Stomach (tissue), 4 donors: ENCODE results near the gene TARM1.

ENCODE experiments used
- CTCF ChIP-seq, 7 experiments: fragments of 450-650 bp in 4 of 7; fragments of 200-600 bp in 3 of 7; sonication (generic) in 3 of 7; IDR thresholded peaks; one replicate each; pipeline ENCODE4 v1.5.1; 2016 to 2019; ENCODE audit warnings: antibody characterized with exemption in 7 of 7, control low read depth in 2 of 7, mild to moderate bottlenecking in 1 of 7
- EP300 ChIP-seq: sonication (generic); formaldehyde crosslinking; IDR thresholded peaks from one replicate; pipeline ENCODE4 v1.6.1; 2017; ENCODE audit warnings: antibody characterized with exemption
- POLR2A ChIP-seq, 4 donors: fragments of 450-650 bp; IDR thresholded peaks; one replicate each; pipeline ENCODE4 v1.6.1; 2016; ENCODE audit warnings: antibody characterized with exemption in 4 of 4, control low read depth in 2 of 4, mild to moderate bottlenecking in 1 of 4, moderate library complexity in 1 of 4
- POLR2AphosphoS5 ChIP-seq, 3 donors: sonication (generic); formaldehyde crosslinking; IDR thresholded peaks; one replicate each; pipeline ENCODE4 v1.6.1; 2016; ENCODE audit warnings: antibody characterized with exemption in 3 of 3

DNA sequence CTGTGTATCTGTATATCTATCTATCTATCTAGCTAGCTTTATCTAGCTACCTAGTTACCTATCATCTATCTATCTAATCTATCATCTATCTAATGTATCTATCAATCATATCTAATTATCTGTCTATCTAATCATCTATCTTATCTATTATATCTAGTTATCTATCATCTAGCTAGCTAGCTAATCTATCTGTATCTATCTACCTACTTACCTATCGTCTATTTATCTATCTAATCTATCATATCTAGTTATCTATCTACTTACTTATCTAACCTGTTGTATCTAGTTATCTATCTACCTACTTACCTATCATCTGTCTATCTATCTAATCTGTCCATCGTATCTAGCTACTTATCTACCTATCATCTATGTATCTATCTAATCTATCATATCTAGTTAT, 35.4 kb downstream of the TARM1 start:
- TF ChIP-seq CTCF (IDR thresholded peaks at IDR 0.05) (no peak), POLR2AphosphoS5 (IDR thresholded peaks at IDR 0.05) (no peak), POLR2A (IDR thresholded peaks at IDR 0.05) (no peak), EP300 (no peak)
